OCI-LY1 (cell line): ENCODE measurements around the gene KDM1A.

ENCODE experiments used
- EZH2 ChIP-seq: fragments of 200-600 bp; sonication (generic), shearing (Covaris generic); IDR thresholded peaks from 2 replicates; pipeline ENCODE4 v1.8.0; 2017; ENCODE audit warnings: borderline replicate concordance, mixed run types, mild to moderate bottlenecking, antibody characterized with exemption, low read length, moderate library complexity, mixed read lengths
- TF ChIP-seq, protein P1 (sequence below): fragments of 200-600 bp; sonication (generic), shearing (Covaris generic); IDR thresholded peaks from 2 replicates; pipeline ENCODE4 v1.5.1; 2017; ENCODE audit warnings: mild to moderate bottlenecking, antibody characterized with exemption, low read length, moderate library complexity, mixed read lengths

- TF ChIP-seq, protein P1, sequence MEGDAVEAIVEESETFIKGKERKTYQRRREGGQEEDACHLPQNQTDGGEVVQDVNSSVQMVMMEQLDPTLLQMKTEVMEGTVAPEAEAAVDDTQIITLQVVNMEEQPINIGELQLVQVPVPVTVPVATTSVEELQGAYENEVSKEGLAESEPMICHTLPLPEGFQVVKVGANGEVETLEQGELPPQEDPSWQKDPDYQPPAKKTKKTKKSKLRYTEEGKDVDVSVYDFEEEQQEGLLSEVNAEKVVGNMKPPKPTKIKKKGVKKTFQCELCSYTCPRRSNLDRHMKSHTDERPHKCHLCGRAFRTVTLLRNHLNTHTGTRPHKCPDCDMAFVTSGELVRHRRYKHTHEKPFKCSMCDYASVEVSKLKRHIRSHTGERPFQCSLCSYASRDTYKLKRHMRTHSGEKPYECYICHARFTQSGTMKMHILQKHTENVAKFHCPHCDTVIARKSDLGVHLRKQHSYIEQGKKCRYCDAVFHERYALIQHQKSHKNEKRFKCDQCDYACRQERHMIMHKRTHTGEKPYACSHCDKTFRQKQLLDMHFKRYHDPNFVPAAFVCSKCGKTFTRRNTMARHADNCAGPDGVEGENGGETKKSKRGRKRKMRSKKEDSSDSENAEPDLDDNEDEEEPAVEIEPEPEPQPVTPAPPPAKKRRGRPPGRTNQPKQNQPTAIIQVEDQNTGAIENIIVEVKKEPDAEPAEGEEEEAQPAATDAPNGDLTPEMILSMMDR = no peak
- no peak for TF ChIP-seq EZH2
These were observed 103.5 kb downstream of the KDM1A start for GRCh38 chr1:23122796-23123195.
